ENCODE measurements around the gene PTN. TPM values are rescaled to one million over a fixed set of nuclear protein-coding genes. Genes with fewer than 3 reads are reported as not detected.

Gene PTN
- total RNA-seq, 1 experiment from 2014 or later, result 7.0 TPM

DNA sequence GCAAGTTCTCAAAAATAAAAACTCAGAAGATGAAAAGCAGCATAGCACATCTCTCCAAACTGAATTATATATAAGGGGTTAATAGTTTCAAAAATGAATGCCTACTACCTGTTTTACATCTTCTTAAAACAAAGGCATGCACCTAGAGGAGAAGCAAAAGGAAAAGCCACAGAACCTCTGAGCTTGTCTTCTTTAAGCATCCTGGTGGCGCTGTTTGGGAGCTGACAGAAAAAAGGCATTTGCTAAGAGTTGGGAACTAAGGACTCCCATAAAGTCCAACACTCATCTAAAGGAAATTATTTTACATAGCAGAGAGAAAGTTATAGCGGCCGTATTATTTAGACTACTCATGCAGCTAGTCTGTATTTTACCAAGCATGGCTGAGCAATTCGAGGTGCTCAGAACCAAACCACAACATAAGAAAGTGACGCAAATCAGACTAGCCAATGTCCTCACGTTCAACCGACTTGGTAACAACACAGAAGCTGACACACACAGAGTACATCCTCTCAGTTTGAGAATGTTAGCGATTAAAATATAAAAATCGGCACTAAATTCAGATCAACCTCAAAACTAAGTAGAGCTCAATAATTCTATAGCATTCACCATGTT, 38.8 kb downstream of the PTN start:
- no peak overlapping the region for H2AFZ ChIP-seq
- H3K4me2 ChIP-seq, result no peak overlapping the region
- CTCF ChIA-PET, result no interaction called here
- DNase-seq, result no peak
- intact Hi-C loops (cut with micrococcal nuclease; ENCODE audit: unreplicated experiment), result no loop called here
- H3K4me3 ChIP-seq, result no peak overlapping the region
- no peaks in the 10 kb centered on the region for H3K36me3 ChIP-seq (ENCODE audit: low read depth)
- H3K4me1 ChIP-seq (replicated peaks; ENCODE audit: insufficient read depth), result no peaks in the 10 kb centered on the region
- no peaks in the 10 kb centered on the region for H3K9me3 ChIP-seq (ENCODE audit: insufficient read depth, low read depth)
- POLR2A ChIA-PET (ENCODE audit: unreplicated experiment), result no interaction called here
- no peaks in the 10 kb centered on the region for H3F3A ChIP-seq (ENCODE audit: insufficient read depth, low read depth)
- no peaks in the 10 kb centered on the region for H3K79me2 ChIP-seq (ENCODE audit: low read depth)
- no peaks in the 10 kb centered on the region for H4K20me1 ChIP-seq (ENCODE audit: insufficient read depth)
- TF ChIP-seq, protein P1, sequence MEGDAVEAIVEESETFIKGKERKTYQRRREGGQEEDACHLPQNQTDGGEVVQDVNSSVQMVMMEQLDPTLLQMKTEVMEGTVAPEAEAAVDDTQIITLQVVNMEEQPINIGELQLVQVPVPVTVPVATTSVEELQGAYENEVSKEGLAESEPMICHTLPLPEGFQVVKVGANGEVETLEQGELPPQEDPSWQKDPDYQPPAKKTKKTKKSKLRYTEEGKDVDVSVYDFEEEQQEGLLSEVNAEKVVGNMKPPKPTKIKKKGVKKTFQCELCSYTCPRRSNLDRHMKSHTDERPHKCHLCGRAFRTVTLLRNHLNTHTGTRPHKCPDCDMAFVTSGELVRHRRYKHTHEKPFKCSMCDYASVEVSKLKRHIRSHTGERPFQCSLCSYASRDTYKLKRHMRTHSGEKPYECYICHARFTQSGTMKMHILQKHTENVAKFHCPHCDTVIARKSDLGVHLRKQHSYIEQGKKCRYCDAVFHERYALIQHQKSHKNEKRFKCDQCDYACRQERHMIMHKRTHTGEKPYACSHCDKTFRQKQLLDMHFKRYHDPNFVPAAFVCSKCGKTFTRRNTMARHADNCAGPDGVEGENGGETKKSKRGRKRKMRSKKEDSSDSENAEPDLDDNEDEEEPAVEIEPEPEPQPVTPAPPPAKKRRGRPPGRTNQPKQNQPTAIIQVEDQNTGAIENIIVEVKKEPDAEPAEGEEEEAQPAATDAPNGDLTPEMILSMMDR (conservative IDR thresholded peaks at IDR 0.05), result no peak
- no peak for TF ChIP-seq EZH2 (IDR thresholded peaks at IDR 0.05; ENCODE audit: low read depth)
- BruUV-seq (replicated peaks), result no TSS peak
- H3K27me3 ChIP-seq (ENCODE audit: insufficient read depth, low read depth), result no peaks in the 10 kb centered on the region; the same call in 1 of the 2 replicates
- no peak overlapping the region for H3K27ac ChIP-seq
- no peaks in the 10 kb centered on the region for H3K9me2 ChIP-seq (ENCODE audit: insufficient read depth)

DNA sequence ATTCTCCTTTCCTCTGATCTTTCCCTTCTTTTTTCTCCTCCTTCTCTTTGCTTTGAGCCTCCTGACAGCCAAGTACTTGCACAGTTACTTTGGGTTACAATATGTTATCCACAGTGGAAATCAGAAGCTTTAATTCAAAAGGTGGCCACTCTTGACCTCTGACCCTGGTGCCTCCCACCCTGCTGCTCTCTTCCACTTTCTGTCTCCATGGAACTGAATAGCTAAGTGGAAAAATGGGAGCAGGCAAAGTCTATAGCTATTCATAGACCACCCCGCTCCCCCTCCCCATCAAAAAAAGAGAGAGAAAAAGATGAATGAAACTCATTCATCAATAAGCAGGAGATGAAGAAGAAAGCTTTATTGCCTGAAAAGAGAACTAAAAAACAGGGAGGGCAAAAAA, 39.4 kb downstream of the PTN start:
- intact Hi-C loops (cut with micrococcal nuclease; ENCODE audit: unreplicated experiment), result no loop called here
- Histone ChIP-seq H4K20me1 (ENCODE audit: insufficient read depth) (no peaks in the 10 kb centered on the region), H3K4me3 (no peak overlapping the region), H3K4me1 (replicated peaks; ENCODE audit: insufficient read depth) (no peaks in the 10 kb centered on the region), H3K27ac (no peak overlapping the region), H3K9me2 (ENCODE audit: insufficient read depth) (no peaks in the 10 kb centered on the region), H3K9me3 (ENCODE audit: insufficient read depth, low read depth) (no peaks in the 10 kb centered on the region), H3K36me3 (ENCODE audit: low read depth) (no peaks in the 10 kb centered on the region), H3F3A (ENCODE audit: insufficient read depth, low read depth) (no peaks in the 10 kb centered on the region), H3K27me3 (ENCODE audit: insufficient read depth, low read depth) (no peaks in the 10 kb centered on the region; the same call in 1 of the 2 replicates), H2AFZ (no peak overlapping the region), H3K79me2 (ENCODE audit: low read depth) (no peaks in the 10 kb centered on the region), H3K4me2 (no peak overlapping the region)
- no peak for TF ChIP-seq EZH2 (IDR thresholded peaks at IDR 0.05; ENCODE audit: low read depth)
- TF ChIP-seq, protein P1 (conservative IDR thresholded peaks at IDR 0.05), result no peak
- ChIA-PET CTCF (no interaction called here), POLR2A (ENCODE audit: unreplicated experiment) (no interaction called here)
- no TSS peak for BruUV-seq (replicated peaks)
- no peak for DNase-seq

DNA sequence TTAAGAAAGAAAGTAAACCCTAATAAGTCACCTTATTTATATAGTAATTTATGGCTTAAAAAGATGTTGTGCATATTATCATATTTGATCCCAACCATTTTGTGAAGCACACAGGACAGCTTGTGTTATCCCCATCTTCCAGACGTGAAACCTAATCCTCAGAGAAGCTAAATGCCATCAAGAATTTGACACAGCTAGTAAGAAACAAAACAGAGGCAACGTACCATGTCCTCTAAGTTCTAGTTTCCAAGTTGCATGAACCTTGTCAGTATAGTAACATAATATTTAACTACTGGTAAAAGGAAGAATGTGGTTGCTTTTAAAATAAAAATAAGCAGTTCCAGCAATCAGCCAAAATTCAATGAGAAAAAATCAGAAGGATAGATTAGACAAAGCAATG, 41.5 kb downstream of the PTN start:
- H3K9me2 ChIP-seq (ENCODE audit: insufficient read depth), result no peaks in the 10 kb centered on the region
- H3K36me3 ChIP-seq (ENCODE audit: low read depth), result no peaks in the 10 kb centered on the region
- H3K27ac ChIP-seq, result no peak overlapping the region
- H3F3A ChIP-seq (ENCODE audit: insufficient read depth, low read depth), result no peaks in the 10 kb centered on the region
- no peaks in the 10 kb centered on the region for H3K9me3 ChIP-seq (ENCODE audit: insufficient read depth, low read depth)
- H4K20me1 ChIP-seq (ENCODE audit: insufficient read depth), result no peaks in the 10 kb centered on the region
- no peak for TF ChIP-seq EZH2 (IDR thresholded peaks at IDR 0.05; ENCODE audit: low read depth)
- TF ChIP-seq, protein P1 (conservative IDR thresholded peaks at IDR 0.05), result no peak
- ChIA-PET CTCF (interaction anchor here (0.6 kb wide), 1 partner anchor 426 kb away, joined by 3 read pairs; no protein-coding TSS in a partner anchor), POLR2A (ENCODE audit: unreplicated experiment) (no interaction called here)
- no peaks in the 10 kb centered on the region for H3K4me1 ChIP-seq (replicated peaks; ENCODE audit: insufficient read depth)
- H3K27me3 ChIP-seq (ENCODE audit: insufficient read depth, low read depth), result peaks cover 4% of the 10 kb centered on the region; the same call in 1 of the 2 replicates
- no peak overlapping the region for H3K4me2 ChIP-seq
- H2AFZ ChIP-seq, result no peak overlapping the region
- intact Hi-C loops (cut with micrococcal nuclease; ENCODE audit: unreplicated experiment), result no loop called here
- no peak overlapping the region for H3K4me3 ChIP-seq
- BruUV-seq (replicated peaks), result no TSS peak
- DNase-seq, result no peak
- no peaks in the 10 kb centered on the region for H3K79me2 ChIP-seq (ENCODE audit: low read depth)
